ENCODE data around the gene RCBTB1.
"Not testable (repeated sequence)": the region's sequence is repeated elsewhere in the genome, so short reads cannot be mapped to it uniquely, and the experiment has no call there.

The RCBTB1 gene

GRCh38 chr13:49565461-49565860 is 19.9 kb downstream of the RCBTB1 start:
- H3K36me3 ChIP-seq (ENCODE audit: control insufficient read depth, insufficient read depth, low read length); H3K27me3 ChIP-seq (ENCODE audit: control insufficient read depth, insufficient read depth, low read length); H3K9ac ChIP-seq (ENCODE audit: low read length); H3K4me3 ChIP-seq (ENCODE audit: low read length); H3K27ac ChIP-seq (ENCODE audit: low read depth, low read length); H3K4me1 ChIP-seq (ENCODE audit: control insufficient read depth, insufficient read depth, low read length): not testable (repeated sequence)

GRCh38 chr13:49563516-49563915 is 21.8 kb downstream of the RCBTB1 start:
- Histone ChIP-seq H3K9ac (ENCODE audit: low read length) (no peak overlapping the region), H3K4me1 (ENCODE audit: control insufficient read depth, insufficient read depth, low read length) (no peaks in the 10 kb centered on the region), H3K4me3 (ENCODE audit: low read length) (no peak overlapping the region), H3K27me3 (ENCODE audit: control insufficient read depth, insufficient read depth, low read length) (no peaks in the 10 kb centered on the region), H3K36me3 (ENCODE audit: control insufficient read depth, insufficient read depth, low read length) (peaks cover 5% of the 10 kb centered on the region), H3K27ac (ENCODE audit: low read depth, low read length) (no peak overlapping the region)

- H3K36me3 ChIP-seq (ENCODE audit: control insufficient read depth, insufficient read depth, low read length): peaks cover 5% of the 10 kb centered on the region
- no peak overlapping the region for H3K9ac ChIP-seq (ENCODE audit: low read length)
- H3K4me1 ChIP-seq (ENCODE audit: control insufficient read depth, insufficient read depth, low read length): no peaks in the 10 kb centered on the region
- no peak overlapping the region for H3K27ac ChIP-seq (ENCODE audit: low read depth, low read length)
- H3K4me3 ChIP-seq (ENCODE audit: low read length): no peak overlapping the region
- no peaks in the 10 kb centered on the region for H3K27me3 ChIP-seq (ENCODE audit: control insufficient read depth, insufficient read depth, low read length)
These were observed 24.3 kb downstream of the RCBTB1 start for GRCh38 chr13:49561062-49561410.

- H3K36me3 ChIP-seq (ENCODE audit: control insufficient read depth, insufficient read depth, low read length): peaks cover 5% of the 10 kb centered on the region
- no peak overlapping the region for H3K4me3 ChIP-seq (ENCODE audit: low read length)
- no peaks in the 10 kb centered on the region for H3K4me1 ChIP-seq (ENCODE audit: control insufficient read depth, insufficient read depth, low read length)
- H3K9ac ChIP-seq (ENCODE audit: low read length): no peak overlapping the region
- H3K27ac ChIP-seq (ENCODE audit: low read depth, low read length): no peak overlapping the region
- no peaks in the 10 kb centered on the region for H3K27me3 ChIP-seq (ENCODE audit: control insufficient read depth, insufficient read depth, low read length)
These were observed 24.9 kb downstream of the RCBTB1 start for GRCh38 chr13:49560270-49561061.

GRCh38 chr13:49559006-49559405 is 26.4 kb downstream of the RCBTB1 start:
- Histone ChIP-seq H3K4me3 (ENCODE audit: low read length) (no peak overlapping the region), H3K4me1 (ENCODE audit: control insufficient read depth, insufficient read depth, low read length) (no peaks in the 10 kb centered on the region), H3K9ac (ENCODE audit: low read length) (no peak overlapping the region), H3K27me3 (ENCODE audit: control insufficient read depth, insufficient read depth, low read length) (no peaks in the 10 kb centered on the region), H3K27ac (ENCODE audit: low read depth, low read length) (no peak overlapping the region), H3K36me3 (ENCODE audit: control insufficient read depth, insufficient read depth, low read length) (peaks cover 5% of the 10 kb centered on the region)

GRCh38 chr13:49554387-49554786 is 31.0 kb downstream of the RCBTB1 start:
- H3K27ac ChIP-seq (ENCODE audit: low read depth, low read length): no peak overlapping the region
- no peaks in the 10 kb centered on the region for H3K27me3 ChIP-seq (ENCODE audit: control insufficient read depth, insufficient read depth, low read length)
- H3K36me3 ChIP-seq (ENCODE audit: control insufficient read depth, insufficient read depth, low read length): peaks cover 5% of the 10 kb centered on the region
- H3K4me1 ChIP-seq (ENCODE audit: control insufficient read depth, insufficient read depth, low read length): no peaks in the 10 kb centered on the region
- no peak overlapping the region for H3K9ac ChIP-seq (ENCODE audit: low read length)
- no peak overlapping the region for H3K4me3 ChIP-seq (ENCODE audit: low read length)

GRCh38 chr13:49553888-49554287 is 31.5 kb downstream of the RCBTB1 start:
- H3K36me3 ChIP-seq (ENCODE audit: control insufficient read depth, insufficient read depth, low read length): peaks cover 7% of the 10 kb centered on the region
- no peaks in the 10 kb centered on the region for H3K4me1 ChIP-seq (ENCODE audit: control insufficient read depth, insufficient read depth, low read length)
- no peak overlapping the region for H3K4me3 ChIP-seq (ENCODE audit: low read length)
- no peaks in the 10 kb centered on the region for H3K27me3 ChIP-seq (ENCODE audit: control insufficient read depth, insufficient read depth, low read length)
- H3K27ac ChIP-seq (ENCODE audit: low read depth, low read length): no peak overlapping the region
- no peak overlapping the region for H3K9ac ChIP-seq (ENCODE audit: low read length)

- no peak overlapping the region for H3K27ac ChIP-seq (ENCODE audit: low read depth, low read length)
- no peaks in the 10 kb centered on the region for H3K4me1 ChIP-seq (ENCODE audit: control insufficient read depth, insufficient read depth, low read length)
- H3K36me3 ChIP-seq (ENCODE audit: control insufficient read depth, insufficient read depth, low read length): peaks cover 7% of the 10 kb centered on the region
These were observed 34.3 kb downstream of the RCBTB1 start for GRCh38 chr13:49550942-49551644.

GRCh38 chr13:49549289-49549688 is 36.1 kb downstream of the RCBTB1 start:
- Histone ChIP-seq H3K4me3 (ENCODE audit: low read length) (no peak overlapping the region), H3K27me3 (ENCODE audit: control insufficient read depth, insufficient read depth, low read length) (no peaks in the 10 kb centered on the region), H3K4me1 (ENCODE audit: control insufficient read depth, insufficient read depth, low read length) (no peaks in the 10 kb centered on the region), H3K27ac (ENCODE audit: low read depth, low read length) (no peak overlapping the region), H3K36me3 (ENCODE audit: control insufficient read depth, insufficient read depth, low read length) (peaks cover 9% of the 10 kb centered on the region), H3K9ac (ENCODE audit: low read length) (no peak overlapping the region)

More at GRCh38 chr13:49550942-49551644, 34.3 kb downstream of the RCBTB1 start:
- Histone ChIP-seq H3K9ac (ENCODE audit: low read length) (no peak overlapping the region), H3K4me3 (ENCODE audit: low read length) (no peak overlapping the region), H3K27me3 (ENCODE audit: control insufficient read depth, insufficient read depth, low read length) (no peaks in the 10 kb centered on the region)

- no peaks in the 10 kb centered on the region for H3K27me3 ChIP-seq (ENCODE audit: control insufficient read depth, insufficient read depth, low read length)
- H3K36me3 ChIP-seq (ENCODE audit: control insufficient read depth, insufficient read depth, low read length): peaks cover 11% of the 10 kb centered on the region
- no peak overlapping the region for H3K27ac ChIP-seq (ENCODE audit: low read depth, low read length)
- H3K9ac ChIP-seq (ENCODE audit: low read length): no peak overlapping the region
- H3K4me3 ChIP-seq (ENCODE audit: low read length): no peak overlapping the region
- H3K4me1 ChIP-seq (ENCODE audit: control insufficient read depth, insufficient read depth, low read length): no peaks in the 10 kb centered on the region
These were observed 38.8 kb downstream of the RCBTB1 start for GRCh38 chr13:49546561-49546960.

- H3K4me3 ChIP-seq (ENCODE audit: low read length): no peak overlapping the region
- H3K4me1 ChIP-seq (ENCODE audit: control insufficient read depth, insufficient read depth, low read length): no peaks in the 10 kb centered on the region
- peaks cover 7% of the 10 kb centered on the region for H3K36me3 ChIP-seq (ENCODE audit: control insufficient read depth, insufficient read depth, low read length)
- no peaks in the 10 kb centered on the region for H3K27me3 ChIP-seq (ENCODE audit: control insufficient read depth, insufficient read depth, low read length)
- no peak overlapping the region for H3K27ac ChIP-seq (ENCODE audit: low read depth, low read length)
- no peak overlapping the region for H3K9ac ChIP-seq (ENCODE audit: low read length)
These were observed 39.7 kb downstream of the RCBTB1 start for GRCh38 chr13:49545661-49546060.

- Histone ChIP-seq H3K4me3 (ENCODE audit: low read length) (no peak overlapping the region), H3K27ac (ENCODE audit: low read depth, low read length) (no peak overlapping the region), H3K4me1 (ENCODE audit: control insufficient read depth, insufficient read depth, low read length) (peaks cover 3% of the 10 kb centered on the region), H3K9ac (ENCODE audit: low read length) (no peak overlapping the region), H3K36me3 (ENCODE audit: control insufficient read depth, insufficient read depth, low read length) (peaks cover 10% of the 10 kb centered on the region), H3K27me3 (ENCODE audit: control insufficient read depth, insufficient read depth, low read length) (no peaks in the 10 kb centered on the region)
These were observed 41.7 kb downstream of the RCBTB1 start for GRCh38 chr13:49543656-49544055.

GRCh38 chr13:49540552-49540951 is 44.8 kb downstream of the RCBTB1 start:
- peaks cover 11% of the 10 kb centered on the region for H3K36me3 ChIP-seq (ENCODE audit: control insufficient read depth, insufficient read depth, low read length)
- no peak overlapping the region for H3K4me3 ChIP-seq (ENCODE audit: low read length)
- no peaks in the 10 kb centered on the region for H3K27me3 ChIP-seq (ENCODE audit: control insufficient read depth, insufficient read depth, low read length)
- no peak overlapping the region for H3K27ac ChIP-seq (ENCODE audit: low read depth, low read length)
- no peak overlapping the region for H3K9ac ChIP-seq (ENCODE audit: low read length)
- H3K4me1 ChIP-seq (ENCODE audit: control insufficient read depth, insufficient read depth, low read length): peaks cover 3% of the 10 kb centered on the region
